ENCODE data around the gene HES7.

Gene HES7

DNA sequence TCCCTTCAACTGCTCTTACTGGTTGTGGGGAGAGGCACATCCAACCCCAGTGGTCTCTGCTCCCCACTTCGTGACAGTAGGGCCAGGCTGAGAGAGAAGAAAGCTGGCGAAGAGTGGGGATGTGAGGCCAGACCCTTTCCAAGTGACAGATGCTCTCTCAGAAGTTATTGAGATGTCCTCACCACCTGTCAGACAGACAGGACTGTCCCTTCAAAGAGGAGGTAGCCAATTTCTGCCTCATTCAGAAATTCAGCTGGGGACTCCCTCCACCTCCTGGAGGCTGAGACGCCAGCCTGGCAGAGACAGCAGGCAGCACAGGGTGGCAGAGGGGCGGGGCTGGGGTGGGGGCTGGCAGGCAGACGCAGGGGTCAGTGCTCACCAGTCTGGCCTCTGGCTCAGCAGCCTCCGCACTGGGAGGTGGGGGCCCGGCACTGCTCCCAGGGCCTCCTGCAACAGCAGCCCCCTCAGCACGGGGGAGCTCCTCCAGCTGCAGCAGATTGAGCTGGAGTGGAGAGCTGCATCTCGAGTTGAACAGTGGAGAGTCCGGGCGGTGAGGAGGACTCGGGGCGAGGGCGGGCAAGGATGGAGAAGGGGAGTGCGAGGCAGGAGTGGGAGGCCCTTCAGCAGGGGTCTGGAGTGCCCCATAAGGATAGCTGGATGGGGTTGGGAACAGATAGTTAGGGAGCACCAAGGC lies 19.1 kb upstream of the HES7 start:
- DNase-seq, result peak in 1 of 2 donors; percentile 28

DNA sequence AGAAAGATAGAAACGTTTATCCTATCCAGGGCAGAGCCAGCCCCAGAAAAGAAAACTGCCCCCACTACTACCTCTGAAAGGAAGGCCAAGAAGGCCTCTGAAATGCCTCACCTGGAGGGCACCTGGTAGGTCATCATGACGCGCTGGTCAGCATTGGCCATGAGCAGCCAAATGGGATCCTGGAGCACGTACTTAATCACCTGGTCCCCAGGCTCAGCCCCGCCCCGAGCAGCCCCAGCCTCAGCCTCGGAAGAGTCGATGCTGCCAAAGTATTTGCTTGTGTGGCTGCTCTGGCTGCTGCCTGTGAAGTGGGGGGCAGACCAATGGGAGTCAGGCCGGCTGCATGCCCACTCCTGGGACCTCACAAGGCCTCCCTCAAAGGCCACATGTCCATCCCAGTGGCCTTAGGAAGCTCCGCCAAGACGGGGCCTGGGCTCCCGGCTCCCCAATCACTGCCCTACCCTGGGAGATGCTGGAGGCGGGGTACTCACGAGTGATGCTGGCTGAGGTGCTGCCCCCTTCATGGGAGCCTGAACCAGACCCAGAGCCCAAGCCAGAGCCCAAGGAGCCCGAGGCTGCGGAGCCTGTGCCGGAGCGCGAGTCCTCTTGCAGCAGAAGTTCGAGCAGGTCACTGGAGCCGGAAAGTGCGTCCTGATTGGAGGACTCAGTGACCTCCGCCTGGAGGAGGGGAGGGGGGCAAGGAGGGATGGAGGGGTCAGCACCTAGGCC lies 18.4 kb upstream of the HES7 start:
- peak in 1 of 2 donors; percentile 23 for DNase-seq

DNA sequence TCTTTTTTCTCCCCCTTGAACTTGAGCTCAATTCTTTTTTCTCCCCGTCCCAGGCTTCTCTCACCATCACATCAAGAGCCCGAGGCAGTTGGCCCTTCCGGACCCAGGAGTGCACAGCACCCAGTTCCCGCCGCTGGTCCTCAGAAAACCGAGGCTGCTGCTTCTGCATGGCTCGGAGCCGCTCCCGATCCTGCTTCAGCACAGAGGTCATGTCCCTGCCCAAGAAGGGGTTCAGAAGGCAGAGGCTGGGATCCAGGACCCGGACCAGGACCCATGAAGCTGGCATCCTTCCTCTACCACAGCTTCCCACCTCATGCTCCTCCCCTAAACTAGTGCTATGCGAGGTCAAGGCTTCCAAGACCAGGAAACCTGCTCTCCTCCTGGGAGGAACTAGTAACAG lies 17.8 kb upstream of the HES7 start:
- peak in 1 of 2 donors; percentile 22 for DNase-seq

DNA sequence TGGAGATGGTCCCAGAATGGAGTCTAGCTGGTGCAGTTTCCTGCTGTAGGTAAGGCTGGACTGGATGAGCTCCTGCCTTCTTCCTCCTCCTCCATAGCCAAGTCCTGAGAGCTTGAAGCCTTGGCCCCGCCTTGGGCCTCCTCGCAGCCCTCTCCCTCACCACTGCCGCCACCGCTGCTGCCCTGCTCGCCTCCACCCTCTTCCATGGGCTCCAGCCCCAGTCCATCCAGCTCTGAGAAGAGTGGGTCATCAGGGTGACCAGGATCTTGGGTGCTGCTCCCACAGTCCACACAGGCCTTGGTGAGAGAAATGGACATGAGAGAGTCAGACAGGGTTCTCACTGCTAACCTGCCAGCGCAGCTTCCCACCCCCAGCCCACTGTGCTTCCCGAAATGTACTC lies 17.1 kb upstream of the HES7 start:
- DNase-seq, result peak in 1 of 2 donors; percentile 20

DNA sequence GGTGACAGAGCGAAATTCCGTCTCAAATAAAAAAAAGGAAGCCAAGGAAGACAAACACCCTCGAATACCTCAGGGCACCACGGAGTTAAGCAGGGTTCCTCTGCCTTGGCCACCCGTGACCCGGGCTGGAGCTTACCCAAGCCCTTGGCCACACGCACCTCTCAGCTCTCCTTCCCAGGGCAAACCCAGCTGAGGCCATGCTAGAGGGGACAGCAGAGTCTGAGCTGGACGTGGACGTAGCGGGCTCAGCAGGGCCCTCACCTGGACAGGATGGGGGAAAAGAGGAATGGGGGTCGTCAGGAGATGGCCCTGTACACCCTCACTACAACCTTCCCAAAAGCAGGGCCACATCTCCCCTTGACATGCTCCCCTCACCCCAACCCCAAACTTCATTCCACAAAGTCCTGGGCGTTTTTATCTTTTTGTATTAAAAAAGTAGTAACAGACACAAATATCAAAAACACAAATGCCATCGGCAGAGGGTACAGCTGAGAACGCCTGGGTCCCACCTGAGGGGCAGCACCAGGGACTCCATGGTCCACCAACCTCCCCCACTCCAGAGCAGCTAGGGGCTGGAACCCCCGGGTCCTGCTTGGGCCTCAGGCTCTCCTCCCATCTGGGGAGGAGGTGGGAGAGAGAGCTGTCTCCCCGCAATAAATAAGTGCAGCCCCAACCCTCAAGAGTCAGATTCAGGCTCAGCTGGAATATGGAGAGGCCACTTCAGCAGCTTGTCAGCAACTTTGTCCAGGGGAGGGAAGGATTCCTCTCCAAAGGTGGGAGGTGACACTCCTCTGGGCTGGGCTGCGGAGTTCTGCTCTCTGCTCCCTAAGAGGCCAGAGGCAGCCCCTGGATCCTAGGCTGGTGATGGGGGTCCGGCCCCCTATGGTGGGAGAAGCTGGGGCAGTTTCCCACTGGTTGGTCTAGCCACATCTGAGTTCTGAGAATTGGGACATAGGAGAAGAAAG lies 16.4 kb upstream of the HES7 start:
- peak in 1 of 2 donors; percentile 18 for DNase-seq

DNA sequence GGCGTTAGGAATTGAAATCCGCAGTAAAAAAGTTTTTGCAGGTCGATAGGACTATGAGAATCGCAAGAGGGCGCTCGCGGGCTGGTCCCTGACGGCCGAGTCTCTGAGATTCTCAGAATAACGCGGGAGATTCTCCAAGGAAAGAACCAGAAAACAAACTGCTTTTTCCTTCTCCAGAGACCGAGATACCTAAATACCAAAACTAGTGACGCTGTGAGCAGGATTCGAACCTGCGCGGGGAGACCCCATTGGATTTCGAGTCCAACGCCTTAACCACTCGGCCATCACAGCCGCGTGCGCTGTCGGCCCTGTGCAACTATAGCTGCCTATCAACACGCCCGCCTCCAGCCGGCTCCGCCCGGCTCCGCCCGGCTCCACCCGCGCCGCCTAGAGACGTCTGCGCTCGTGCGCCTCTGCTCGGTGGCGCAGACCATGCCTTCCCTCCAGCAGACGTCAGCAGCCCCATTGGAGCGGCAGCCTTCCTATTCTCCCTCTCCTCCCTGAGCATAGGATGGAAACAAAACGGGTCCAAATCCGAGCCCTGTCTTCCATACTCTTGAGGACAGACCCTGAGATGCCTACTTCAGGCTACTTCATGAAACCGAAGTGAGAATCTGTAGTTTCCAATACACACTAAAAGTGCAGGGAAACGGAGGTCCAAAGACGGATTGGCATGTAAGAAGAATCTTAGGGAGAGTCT lies 14.9 kb upstream of the HES7 start:
- DNase-seq, result peak; percentile 96 to 97

DNA sequence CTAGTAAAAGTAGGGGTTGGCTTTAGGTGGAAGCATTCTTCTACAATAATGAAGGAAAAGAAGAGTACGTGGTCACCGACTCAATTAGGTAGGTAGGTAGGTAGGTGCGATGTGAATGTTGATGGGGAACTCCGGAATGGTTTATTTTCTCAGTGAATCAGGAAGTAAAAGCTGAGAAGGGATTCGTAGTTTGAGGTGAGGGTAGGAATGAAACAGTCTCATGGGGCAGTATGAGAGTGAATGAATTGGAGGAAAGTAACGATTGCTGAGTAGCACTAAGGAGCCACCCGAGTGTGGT lies 14.4 kb upstream of the HES7 start:
- DNase-seq, result no peak

DNA sequence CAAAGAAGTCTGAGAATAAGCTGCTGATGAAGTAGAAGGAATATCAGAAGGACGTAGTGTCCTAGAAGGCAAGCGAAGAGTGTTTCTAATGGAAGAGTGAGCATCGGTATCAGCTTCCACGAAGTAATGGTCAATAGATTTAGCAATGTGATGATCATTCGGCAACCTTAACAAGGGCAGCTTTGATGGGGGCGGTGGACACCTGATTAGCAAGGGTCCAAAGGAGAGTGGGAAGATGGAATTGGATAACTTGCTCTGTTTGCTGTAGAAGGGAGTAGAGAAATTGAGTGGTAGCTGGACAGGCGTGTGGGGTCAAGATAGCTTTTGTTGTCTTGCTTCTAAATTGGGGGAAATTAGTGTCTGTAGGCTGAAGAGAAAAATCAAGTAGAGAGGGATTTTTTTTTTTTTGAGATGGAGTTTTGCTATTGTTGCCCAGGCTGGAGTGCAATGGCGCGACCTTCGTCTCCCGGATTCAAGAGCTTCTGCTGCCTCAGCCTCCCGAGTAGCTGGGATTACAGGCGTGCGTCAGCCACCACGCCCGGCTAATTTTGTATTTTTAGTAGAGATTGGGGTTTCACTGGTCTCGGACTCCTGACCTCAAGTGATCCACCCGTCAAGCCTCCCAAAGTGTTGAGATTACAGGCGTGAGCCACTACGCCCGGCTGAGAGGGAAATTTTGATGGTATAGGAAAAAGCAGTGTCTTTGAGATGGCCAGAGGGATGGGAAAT lies 13.9 kb upstream of the HES7 start:
- DNase-seq, result peak in 1 of 2 donors; percentile 13

DNA sequence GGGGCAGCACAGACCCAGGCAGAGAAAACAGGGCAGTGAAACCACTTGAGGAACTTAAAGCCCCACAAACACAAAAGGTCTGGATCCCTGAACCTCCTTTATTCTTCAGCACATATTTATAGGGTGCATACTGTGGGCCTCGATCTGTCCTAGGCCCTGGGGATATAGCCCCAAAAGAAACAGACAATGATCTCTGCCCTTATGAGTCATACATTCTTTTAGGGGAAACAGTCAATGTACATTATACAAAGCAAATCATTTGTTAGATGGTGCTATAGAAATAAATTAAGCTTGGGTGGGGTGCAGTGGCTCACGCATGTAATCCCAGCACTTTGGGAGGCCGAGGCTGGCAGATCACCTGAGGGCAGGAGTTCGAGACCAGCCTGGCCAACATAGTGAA lies 10.0 kb upstream of the HES7 start:
- no peak for DNase-seq

DNA sequence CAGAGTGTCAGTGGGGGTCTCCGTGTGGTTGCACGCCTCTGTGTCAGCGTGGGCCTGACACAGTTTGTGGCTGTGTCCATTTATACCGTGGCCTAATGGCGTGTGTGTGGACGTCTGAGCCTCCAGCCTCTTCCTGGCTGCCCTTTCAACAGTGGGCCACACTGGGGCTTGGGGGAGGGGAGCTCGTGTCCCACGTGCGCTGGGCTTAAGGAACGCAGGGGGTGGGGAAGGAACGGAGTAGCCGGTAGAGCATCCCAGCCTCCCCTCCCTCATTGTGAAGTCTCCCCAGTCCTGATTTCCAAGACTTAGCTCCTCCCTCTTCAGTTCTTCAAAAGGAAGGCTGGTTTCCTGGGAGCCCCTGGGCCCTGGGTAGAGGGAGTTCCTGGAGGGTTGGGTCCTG lies 9.5 kb upstream of the HES7 start:
- no peak for DNase-seq

DNA sequence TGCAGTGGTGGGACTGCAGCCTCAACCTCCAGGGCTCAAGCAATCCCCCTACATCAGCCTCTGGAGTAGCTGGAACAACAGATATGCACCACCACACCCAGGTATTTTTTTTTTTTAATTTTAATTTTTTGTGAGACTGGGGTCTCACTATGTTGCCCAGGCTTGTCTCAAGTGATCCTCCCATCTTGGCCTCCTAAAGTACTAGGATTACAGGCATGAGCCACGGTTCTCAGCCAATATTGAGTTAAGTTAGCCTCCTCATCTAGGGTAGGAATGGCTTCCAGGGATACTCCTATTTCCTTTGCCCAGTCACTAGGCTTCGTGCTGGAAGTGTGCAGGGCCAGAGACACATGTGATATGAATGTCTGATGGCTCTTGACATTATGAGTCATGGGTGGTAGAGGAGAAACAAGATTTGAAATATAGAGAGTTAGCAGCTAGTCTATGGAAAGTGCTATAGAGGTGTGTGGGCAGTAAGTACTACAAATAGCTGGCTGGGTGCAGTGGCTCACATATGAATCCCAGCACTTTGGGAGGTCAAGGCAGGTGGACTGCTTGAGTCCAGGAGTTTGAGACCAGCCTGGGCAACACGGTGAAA lies 8.0 kb upstream of the HES7 start:
- DNase-seq, result no peak

DNA sequence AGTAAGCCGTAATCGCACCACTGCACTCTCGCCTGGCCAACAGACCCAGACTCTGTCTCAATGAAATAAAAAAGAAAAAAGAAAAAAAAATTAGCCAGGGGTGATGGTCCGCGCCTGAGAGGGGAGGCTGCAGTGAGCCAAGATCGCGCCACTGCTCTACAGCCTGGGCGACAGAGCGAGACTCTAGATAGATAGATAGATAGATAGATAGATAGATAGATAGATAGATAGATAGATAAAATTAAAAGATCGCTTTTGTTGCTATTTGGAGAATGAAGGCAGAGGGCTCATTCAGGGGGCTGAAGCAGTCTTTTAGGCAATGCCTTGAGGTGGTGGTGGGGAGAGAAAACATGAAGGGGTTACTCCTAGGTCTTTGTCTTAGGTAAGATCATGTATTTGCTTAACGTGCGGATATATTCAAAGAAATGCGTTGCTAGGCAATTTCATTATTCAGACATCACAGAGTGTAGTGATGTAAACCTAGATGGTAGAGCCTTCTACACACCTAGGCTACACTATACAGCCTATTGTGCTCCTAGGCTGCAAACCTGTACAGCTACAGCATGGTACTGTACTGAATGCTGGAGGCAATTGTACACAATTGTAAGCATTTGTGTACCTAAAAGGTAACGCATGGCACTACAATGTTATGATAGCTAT lies 4.3 kb upstream of the HES7 start:
- DNase-seq, result no peak

DNA sequence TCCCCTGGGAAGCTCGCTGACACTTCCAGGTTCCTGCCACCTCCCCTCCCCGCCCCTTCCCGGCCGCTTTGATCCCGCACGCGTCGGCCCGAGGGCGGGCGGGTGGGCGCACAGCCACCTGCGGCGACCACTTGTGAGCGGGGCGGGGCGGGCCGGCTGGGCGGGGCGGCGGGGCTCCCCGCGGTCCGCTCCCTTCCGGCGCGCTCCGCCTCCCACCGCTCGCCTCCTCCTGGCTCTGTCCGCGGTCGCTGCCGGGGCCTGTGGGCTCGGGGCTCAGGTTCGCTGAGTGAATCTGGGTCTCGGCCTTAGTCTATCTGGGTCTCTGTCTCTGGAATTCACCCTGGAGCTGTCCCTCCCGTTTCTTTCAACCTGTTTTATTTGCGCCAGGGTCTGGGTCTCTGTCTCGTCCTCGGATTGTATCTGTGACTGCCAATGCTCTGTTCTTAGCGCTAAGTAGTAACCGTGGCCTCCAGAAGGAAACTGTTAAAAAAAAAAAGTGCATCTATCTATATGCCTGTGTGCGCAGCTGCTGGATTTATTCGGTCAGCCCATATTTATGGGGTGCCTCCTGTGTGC lies 2.7 kb upstream of the HES7 start:
- DNase-seq, result peak in 1 of 2 donors; percentile 62

DNA sequence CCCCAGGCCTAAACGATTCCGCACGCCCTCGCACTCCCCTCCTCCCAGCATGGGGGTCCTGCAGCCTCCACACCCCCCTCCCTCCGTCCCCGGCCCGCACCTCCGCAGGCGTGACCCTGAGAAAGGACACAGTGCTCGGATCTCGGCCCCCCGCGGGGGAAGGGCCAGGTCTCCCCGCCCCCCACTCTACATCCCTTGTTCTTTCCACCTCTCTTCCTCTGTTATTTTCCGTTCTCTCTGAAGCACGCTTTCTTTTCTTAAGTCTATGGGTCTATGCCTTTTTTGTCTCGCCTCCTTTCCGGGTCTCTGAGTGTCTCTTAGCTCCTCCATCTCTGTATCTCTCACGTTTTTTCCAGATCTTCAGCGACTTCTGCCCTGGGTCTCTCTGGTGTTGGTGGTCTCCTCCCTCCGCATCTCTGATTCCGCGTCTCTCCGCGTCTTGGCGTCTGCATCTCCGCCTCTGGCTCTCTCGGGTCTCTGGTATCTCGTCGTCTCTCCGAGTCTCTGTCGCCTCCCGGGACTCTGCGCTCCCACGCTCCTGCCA lies 2.1 kb upstream of the HES7 start:
- no peak for DNase-seq

DNA sequence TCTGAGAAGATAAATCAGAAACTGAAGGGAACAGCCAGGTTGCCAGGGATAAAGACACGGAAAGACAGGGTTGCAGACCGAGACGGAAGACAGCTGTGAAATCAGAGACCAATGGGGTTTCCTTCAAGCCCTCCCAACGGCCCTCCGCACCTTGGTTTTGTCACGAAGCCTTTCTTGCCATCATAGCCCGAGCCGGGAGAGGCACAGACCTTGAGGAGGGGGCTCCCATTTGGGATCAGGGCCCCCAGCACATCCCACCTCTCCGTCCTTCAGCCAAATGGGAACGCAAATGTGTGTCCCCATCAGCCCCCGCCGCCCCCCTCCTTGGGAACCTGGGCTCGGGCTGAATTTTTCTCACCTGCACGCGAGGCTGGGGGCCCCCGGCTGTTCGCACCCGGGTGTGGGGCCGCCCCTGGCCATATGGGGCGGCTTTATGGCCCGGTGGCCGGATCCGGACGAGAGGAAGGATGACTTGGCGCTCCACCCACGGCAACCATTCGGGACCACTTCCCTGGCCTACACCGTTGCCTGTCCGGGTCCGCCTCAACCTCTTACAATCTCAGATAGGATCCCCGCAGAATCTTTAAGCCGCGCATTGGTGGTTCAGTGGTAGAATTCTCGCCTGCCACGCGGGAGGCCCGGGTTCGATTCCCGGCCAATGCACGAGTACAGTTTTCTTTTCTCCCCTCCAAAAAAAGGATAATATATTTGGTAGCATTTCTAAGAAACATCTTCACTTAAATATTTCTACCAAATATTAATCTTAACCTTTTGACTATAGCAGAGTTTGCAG lies 1.4 kb upstream of the HES7 start:
- DNase-seq, result peak; percentile 88 to 93

DNA sequence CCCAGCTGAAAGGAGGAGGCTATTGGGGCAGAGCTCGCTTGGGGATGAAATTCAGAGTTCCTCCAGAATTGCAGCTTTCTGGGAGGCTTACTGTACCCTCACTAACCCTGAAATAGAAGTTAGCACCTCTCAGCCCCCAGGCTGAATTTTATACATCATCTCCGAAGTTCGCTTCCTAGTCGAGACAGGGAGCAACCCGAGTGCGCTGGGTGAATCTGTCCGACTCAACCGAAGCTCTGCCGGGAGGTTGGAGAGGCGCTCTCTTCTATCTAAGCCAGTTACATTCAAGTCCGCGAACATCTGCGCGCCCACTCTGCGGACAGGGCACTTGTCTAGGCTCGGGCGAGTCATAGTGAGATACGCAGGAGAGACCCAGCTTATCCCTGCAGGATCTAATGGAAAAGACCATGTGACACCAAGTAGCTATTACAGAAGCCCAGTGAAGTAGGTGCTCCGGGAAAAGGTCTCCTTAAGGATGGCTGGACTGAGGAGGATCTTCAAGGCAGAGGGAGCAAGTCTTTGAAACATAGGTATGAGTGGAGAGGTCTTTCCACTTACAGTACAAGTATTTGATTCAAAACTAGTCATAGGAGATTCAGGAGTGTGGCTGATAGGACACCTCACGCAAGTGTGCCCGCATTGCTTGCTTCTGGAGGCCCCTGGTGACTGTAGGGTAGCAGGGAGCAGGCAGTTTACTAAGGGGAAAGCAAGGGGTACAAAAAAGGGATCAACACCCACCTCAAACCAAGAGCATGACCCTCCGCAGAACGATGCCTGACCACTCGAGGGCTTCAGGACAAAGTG lies 646 bp upstream of the HES7 start:
- DNase-seq, result peak in 1 of 2 donors; percentile 20

DNA sequence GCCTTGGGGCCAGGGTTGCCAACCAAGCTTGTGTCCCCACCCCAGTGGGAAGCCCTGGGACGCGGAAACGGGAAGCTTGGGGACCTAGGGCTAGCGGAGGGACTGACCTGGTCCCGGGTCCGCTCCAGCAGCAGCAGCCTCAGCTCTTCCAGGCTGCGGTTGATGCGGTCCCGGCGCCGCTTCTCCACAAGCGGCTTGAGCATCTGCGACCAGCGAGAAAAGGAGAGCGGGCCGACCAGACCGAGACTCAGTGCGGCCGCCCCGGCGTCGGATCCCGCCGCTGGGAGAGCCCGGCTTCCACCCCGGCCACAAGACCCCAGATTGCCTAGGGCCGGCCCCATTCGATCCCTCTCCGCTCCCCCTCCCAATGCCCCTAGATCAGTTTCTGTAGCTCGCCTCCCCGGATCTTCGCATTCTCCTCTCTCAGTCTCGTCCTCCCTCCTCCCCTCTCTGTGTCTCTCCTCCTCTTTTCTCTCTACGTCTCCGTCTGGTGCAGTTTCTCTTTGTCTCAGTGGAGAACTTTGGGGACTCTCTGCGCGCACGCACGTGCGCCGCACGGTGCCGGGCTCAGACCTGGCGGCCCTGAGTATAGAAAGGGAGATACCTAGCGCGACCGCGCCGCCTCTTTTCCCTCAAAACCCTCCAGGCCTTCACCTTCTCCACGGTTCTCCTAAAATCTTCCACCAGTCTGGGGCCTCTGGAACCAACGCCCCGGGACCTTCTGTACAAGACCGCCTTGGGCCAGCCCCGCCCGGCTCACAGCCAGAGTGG lies 797 bp downstream of the HES7 start:
- DNase-seq, result peak in 1 of 2 donors; percentile 56

DNA sequence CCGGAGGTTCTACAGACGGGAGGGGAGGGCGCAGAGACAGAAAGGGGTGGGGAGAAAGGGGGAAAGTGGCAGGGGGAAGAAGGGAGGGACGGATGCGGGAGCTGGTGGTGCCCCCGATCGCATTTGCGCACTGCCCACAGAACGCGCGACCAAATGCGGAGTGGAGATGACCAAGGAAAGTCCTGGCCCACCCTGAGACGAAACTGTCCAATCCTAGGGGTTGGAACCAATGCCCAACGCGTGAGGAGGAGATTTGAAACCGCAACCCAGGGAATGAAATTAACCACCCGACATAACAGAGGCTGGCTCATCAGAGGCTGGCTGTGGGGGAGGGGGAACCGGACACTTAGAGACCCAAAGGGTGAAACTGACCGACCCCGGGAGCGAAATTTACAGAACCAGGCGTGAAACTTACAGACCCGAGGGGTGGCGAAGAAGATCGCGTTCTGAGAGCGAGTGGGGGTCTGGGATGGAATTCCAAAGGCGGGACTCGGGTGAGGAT lies 1.4 kb downstream of the HES7 start:
- peak in 1 of 2 donors; percentile 9 for DNase-seq

All from CD4-positive, alpha-beta T cell treated with Interferon alpha-2 for 1 hour (primary cell).